ENCODE measurements around the gene PLCB1.
"Not testable (repeated sequence)": the region's sequence is repeated elsewhere in the genome, so short reads cannot be mapped to it uniquely, and the experiment has no call there.

Gene PLCB1

GRCh38 chr20:8457978-8458377 lies 325.9 kb downstream of the PLCB1 start:
- no peak for DNase-seq

GRCh38 chr20:8461186-8461585 lies 329.1 kb downstream of the PLCB1 start:
- DNase-seq, result no peak

- no peak for DNase-seq
Observed at GRCh38 chr20:8464368-8464767, 332.3 kb downstream of the PLCB1 start.

- not testable (repeated sequence) for DNase-seq
Observed at GRCh38 chr20:8466781-8467180, 334.7 kb downstream of the PLCB1 start.

- no peak for DNase-seq
Observed at GRCh38 chr20:8470156-8470555, 338.1 kb downstream of the PLCB1 start.

GRCh38 chr20:8471465-8471864 lies 339.4 kb downstream of the PLCB1 start:
- no peak for DNase-seq

- no peak for DNase-seq
Observed at GRCh38 chr20:8473459-8473858, 341.4 kb downstream of the PLCB1 start.

- no peak for DNase-seq
Observed at GRCh38 chr20:8474027-8474668, 342.1 kb downstream of the PLCB1 start.

- peak; percentile 21 for DNase-seq
Observed at GRCh38 chr20:8476021-8476420, 344.0 kb downstream of the PLCB1 start.

- no peak for DNase-seq
Observed at GRCh38 chr20:8480597-8480996, 348.5 kb downstream of the PLCB1 start.

- DNase-seq, result no peak
Observed at GRCh38 chr20:8487696-8488095, 355.6 kb downstream of the PLCB1 start.

- no peak for DNase-seq
Observed at GRCh38 chr20:8489094-8489883, 357.2 kb downstream of the PLCB1 start.

- peak; percentile 29 for DNase-seq
Observed at GRCh38 chr20:8490076-8490830, 358.2 kb downstream of the PLCB1 start.

GRCh38 chr20:8492173-8492572 lies 360.1 kb downstream of the PLCB1 start:
- DNase-seq, result no peak

GRCh38 chr20:8498571-8498970 lies 366.5 kb downstream of the PLCB1 start:
- no peak for DNase-seq

GRCh38 chr20:8504030-8504429 lies 372.0 kb downstream of the PLCB1 start:
- DNase-seq, result no peak

GRCh38 chr20:8505476-8506200 lies 373.6 kb downstream of the PLCB1 start:
- DNase-seq, result no peak

- DNase-seq, result no peak
Observed at GRCh38 chr20:8507231-8507630, 375.2 kb downstream of the PLCB1 start.

GRCh38 chr20:8509809-8510208 lies 377.7 kb downstream of the PLCB1 start:
- DNase-seq, result no peak

GRCh38 chr20:8510808-8511207 lies 378.7 kb downstream of the PLCB1 start:
- no peak for DNase-seq

GRCh38 chr20:8512003-8512402 lies 379.9 kb downstream of the PLCB1 start:
- no peak for DNase-seq

GRCh38 chr20:8515810-8516435 lies 383.9 kb downstream of the PLCB1 start:
- peak; percentile 11 for DNase-seq

GRCh38 chr20:8518878-8519277 lies 386.8 kb downstream of the PLCB1 start:
- no peak for DNase-seq

Data from NCI-H2029 (cell line).